HG02678 (cell line): ENCODE results near the gene GHR.

ENCODE experiments used
- ATAC-seq: cut with Tn5 transposase; IDR thresholded peaks from one replicate; pipeline ENCODE4 v1.9.1; 2021; ENCODE audit warnings: mild to moderate bottlenecking, moderate library complexity; ENCODE audit not compliant: unreplicated experiment

Gene GHR

GRCh38 chr5:42515504-42515903, 92.3 kb downstream of the GHR start:
- ATAC-seq = no peak

DNA sequence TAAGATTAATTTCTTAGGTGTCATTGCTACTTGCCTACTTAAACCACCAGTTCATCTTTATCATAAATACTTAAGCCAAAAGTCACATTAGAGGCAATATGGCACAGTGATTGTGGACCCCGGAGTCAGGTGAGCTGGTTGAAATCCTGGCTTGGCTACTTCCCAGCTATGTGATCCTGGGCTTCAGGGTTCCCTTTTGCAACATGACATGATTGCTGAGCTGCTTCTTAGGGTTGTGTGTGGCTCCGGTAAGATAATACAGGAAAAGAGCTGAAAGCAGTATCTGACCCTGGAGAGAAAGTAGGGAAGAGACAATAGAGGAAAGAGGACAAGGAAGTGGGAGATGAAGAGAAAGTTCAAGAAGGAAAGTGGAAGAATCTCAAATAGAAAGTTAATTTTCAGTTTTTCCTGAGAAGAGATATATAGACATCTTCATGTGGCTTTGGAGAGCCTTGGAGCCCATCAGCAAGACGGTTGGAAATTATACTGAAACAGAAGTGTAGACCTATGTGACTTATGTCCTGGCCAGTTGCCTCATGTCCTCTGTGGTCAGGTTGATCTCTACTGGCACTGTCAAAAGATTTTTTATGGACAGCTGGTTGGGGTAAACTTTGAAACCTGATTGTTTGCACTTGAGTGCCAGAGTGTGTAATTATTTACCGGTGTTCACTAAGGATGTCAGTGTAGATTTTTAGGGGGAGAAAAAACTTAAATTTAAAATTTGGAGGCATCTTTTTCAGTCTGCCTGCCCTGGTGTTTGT, 93.2 kb downstream of the GHR start:
- ATAC-seq = no peak

DNA sequence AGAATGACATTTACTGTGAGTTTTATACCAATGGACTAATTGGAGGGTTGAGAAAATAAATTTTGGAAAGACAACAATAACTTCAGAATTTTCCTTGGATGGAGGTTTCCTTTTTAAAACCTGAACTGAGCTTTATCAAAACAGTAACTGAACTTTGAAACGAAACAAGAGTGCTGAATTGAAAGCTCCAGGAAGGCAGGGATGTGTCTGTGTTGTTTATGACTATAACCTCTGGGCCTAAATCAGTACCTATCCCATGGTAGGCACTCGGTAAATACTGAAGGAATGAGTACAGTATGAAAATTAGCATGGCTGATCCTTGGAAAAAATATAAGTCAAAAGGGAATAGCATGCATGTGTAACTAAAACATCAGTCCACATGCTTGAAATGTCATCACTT, 93.9 kb downstream of the GHR start:
- no peak for ATAC-seq

GRCh38 chr5:42518595-42519221, 95.5 kb downstream of the GHR start:
- ATAC-seq = no peak

DNA sequence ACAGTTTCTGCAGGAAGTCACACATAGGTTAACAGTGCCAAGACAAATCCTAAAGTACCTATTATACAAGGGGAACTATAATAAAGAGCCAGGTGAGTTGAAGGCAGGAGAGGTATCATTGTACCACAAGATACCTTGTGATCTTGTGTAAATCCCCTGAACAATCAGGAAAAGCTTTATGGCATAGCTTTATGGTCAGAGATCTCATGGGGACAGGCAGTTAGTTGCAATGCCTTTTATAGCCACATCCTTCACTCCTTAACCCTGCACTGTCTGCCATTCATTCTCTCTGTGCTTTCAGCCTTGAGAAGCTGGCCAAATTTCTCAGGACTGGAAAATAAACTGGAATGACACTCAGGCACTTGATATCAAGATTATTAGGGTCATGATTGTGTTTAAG, 97.0 kb downstream of the GHR start:
- no peak for ATAC-seq

DNA sequence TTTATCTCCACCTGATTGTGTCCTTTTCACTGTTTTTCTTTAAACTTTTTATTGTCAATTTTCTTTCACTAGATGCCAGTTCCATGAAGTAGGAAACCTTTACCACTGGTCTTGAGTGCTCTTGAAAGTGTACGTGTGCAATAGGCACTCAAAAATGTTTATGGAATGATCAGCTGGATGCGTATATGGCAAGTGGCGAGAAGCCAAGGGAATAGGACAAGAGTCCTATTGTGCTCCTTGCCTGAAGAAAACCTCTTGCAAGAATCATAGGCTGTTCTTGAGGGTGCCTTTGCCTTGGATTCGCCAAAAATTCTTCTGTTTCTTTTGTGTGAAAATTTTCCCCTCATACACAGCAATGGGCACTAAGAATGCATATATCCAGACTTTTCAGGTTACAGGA, 97.7 kb downstream of the GHR start:
- ATAC-seq = no peak

DNA sequence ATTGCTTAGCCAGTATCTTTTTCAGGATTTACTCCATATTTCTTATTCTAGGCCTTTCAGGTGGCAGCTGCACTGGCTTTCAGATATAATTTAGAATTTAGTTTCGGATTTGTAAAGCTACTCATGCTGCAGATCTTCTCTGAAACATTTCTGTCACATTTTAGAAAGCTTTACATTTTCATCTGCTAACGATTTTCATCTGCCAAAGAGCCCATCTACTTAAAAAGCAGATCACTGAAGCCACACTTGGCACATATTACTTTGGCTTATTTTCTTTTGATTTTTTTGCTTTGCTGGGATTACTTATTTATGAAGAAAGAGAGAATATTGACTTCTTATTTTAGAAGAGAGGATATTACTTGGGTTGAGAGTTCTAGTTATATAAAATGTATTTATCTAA, 98.2 kb downstream of the GHR start:
- ATAC-seq = no peak

- ATAC-seq = no peak
Measured at GRCh38 chr5:42522783-42523182, 99.5 kb downstream of the GHR start.

GRCh38 chr5:42526179-42526578, 102.9 kb downstream of the GHR start:
- no peak for ATAC-seq

- ATAC-seq = no peak
Measured at GRCh38 chr5:42531611-42532010, 108.4 kb downstream of the GHR start.

DNA sequence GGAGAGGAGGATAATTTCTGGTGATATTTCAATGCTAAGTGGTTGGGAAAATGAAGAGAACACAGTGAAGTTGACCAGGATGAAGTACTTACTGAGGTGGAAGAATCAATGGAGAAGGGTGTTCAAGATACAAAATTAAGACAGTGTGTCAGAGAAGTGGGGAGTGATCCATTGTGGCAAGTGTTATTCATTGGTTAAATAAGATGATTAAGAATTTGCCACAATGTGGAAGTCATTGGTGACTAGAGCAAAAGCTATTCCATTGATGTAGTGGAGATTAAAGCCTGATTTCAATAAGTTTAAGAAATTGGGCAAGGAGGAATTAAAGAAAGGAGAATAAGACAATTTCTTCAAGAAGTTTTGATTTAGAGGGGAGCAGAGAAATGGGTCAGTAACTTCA, 118.9 kb downstream of the GHR start:
- ATAC-seq = no peak

GRCh38 chr5:42543774-42544173, 120.5 kb downstream of the GHR start:
- no peak for ATAC-seq

GRCh38 chr5:42545038-42545437, 121.8 kb downstream of the GHR start:
- ATAC-seq = no peak

DNA sequence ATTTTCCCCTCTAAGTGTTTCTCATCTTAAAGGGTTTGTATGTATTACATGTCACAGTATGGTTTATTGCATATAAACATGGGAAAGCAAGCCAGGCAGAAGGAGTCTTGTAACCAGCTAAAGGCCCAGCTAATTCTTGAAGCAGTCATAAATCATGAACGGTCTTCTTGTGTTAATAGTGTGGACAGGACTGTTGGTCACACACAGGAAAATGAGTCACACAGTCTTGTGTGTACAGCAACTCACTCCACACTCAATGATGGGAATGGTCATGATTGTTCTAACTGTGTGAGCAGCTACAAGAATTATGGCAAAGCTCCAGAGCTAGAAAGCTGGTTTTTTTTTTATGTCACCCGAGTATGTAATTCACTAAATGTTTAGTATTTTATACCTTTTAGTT, 123.9 kb downstream of the GHR start:
- ATAC-seq = no peak

DNA sequence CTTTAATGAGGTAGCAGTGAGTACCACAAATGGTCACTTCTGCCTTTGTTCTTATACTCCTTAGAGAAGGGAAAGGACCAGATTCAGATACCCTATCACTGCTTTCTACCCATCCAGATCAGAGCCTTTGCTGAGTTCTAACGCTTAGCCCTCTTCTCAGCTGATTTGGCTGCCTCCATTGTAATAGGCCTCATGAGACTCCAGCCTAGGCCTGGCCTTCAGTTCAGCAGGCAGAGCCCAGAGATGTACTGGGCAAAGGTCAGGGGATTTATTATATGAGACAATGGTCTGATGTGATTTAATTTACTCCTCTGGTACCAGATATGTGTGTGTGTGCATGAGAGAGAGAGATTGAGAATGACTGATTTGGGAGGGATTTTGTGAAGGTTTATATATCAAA, 124.7 kb downstream of the GHR start:
- no peak for ATAC-seq

- no peak for ATAC-seq
Measured at GRCh38 chr5:42552597-42552996, 129.4 kb downstream of the GHR start.

GRCh38 chr5:42553461-42553860, 130.2 kb downstream of the GHR start:
- ATAC-seq = no peak

GRCh38 chr5:42555010-42555409, 131.8 kb downstream of the GHR start:
- no peak for ATAC-seq

DNA sequence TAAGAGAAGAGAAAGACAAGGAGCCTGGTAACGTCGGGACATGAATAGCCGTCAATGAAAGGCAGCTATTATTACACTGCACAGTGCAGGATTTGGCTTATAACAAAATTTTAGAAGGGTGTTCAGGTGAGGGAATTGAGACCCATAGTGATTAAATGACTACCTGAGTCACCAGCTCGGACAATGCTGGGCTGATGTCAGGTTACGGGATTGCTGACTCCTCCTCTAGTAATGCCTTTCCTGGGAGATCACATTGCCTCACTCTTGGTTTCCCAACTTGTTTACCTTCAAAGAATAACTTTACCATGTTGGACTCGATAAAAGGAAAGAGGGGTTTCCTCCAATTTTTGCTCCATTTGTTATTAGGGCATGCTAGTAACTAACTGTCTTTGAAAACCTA, 132.6 kb downstream of the GHR start:
- no peak for ATAC-seq

- no peak for ATAC-seq
Measured at GRCh38 chr5:42557689-42558088, 134.4 kb downstream of the GHR start.

- no peak for ATAC-seq
Measured at GRCh38 chr5:42561656-42562055, 138.4 kb downstream of the GHR start.

DNA sequence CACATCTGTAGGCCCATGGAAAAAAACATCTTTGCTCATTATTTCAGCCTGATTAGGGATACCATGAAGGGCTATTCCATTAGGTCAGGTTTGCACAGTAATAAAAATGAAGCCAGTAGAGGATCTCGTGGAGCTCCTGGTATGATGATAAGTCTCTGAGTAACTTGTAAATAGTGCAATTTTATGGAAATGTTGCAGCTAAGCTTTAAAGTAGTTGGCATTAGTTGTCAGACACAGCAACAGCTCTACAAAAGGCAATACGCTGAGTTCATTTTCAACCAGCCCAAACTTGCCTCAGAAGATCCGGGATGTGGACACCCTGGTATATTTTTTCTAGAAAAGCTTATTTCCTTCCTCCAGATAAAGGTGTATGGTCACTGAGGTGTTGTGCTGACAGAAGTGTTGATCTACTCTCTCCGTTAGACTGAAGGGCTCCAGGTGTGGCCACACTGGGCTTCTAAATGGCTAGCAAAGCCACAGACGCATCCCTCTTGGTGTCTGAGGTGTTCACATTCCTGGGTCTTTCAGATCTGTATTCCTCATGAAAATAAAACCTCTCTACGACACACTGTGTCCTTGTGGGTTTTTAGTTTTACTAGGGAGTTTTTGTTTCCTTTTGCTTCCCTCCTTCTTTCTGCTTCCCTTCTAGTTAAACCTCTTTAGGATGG, 141.6 kb downstream of the GHR start:
- ATAC-seq = no peak
